NCI-H510A treated with DMSO at 0.1 percent for 48 hours (cell line): ENCODE data around the gene RUNX3.
"Not testable (repeated sequence)": the region's sequence is repeated elsewhere in the genome, so short reads cannot be mapped to it uniquely, and the experiment has no call there.

ENCODE experiments used
- DNase-seq: peaks from one replicate; lab custom pipeline; 2025; lab: John Stamatoyannopoulos, UW

The RUNX3 gene

DNA sequence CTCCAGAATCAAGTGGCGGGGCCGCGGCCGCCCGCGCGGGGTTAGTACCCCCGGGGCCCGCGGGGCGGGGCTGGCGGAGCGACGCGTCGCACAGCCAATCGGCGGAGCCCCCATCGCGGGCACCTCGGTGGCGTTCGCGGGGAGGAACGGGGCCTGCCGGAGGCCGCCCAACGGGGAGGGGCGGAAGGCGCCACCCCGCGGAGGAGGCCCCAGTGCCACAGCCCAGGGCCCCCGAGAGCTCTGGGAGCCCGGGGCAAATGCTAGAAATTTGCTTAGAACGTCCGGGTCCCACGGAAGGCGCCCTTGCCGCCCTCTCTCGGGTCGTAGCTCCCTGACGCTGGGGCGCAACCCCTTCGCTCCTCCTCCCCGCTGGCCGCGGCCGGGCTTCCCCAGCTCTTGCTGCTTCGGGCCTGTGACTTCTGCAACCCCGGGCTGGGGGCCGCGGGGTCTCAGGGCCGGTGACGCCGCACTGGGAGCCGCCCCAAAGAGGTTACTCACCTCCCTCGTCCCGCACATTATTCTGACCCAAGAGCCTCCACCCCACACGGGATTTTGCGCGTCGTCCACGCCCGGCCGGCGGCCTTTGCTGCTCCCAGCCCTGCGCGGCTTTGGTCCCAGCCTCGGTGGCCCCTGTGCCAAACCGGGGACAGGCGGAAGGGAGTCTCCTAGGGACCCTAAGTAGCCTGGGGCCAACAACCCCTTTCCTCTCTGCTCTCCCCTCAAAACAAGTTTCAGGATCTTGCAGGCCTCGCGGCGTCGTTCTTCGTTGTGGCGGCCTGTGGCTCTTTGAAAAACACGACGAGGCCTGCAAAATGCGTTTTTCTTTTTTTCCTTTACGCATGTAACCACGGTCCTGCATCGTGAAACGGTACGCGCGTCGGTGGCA, at the start of gene RUNX3:
RUNX3 (minus strand) TSS at position 17 of the 886 bp plus-strand sequence. CDS start 408 bp downstream, outside the sequence.
- DNase-seq = peak; percentile 31

DNA sequence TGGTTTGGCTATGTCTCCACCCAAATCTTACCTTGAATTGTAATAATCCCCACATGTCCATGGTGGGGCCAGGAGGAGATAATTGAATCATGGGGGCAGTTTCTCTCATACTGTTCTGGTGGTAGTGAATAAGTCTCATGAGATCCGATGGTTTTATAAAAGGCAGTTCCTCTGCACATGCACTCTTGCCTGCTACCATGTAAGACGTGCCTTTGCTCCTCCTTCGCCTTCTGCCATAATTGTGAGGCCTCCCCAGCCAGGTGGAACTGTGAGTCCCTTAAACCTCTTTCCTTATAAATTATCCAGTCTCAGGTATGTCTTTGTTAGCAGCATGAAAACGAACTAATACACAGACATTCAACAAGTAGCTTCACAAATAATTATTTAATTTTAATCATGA, 49.2 kb upstream of the RUNX3 start:
- DNase-seq = not testable (repeated sequence)

DNA sequence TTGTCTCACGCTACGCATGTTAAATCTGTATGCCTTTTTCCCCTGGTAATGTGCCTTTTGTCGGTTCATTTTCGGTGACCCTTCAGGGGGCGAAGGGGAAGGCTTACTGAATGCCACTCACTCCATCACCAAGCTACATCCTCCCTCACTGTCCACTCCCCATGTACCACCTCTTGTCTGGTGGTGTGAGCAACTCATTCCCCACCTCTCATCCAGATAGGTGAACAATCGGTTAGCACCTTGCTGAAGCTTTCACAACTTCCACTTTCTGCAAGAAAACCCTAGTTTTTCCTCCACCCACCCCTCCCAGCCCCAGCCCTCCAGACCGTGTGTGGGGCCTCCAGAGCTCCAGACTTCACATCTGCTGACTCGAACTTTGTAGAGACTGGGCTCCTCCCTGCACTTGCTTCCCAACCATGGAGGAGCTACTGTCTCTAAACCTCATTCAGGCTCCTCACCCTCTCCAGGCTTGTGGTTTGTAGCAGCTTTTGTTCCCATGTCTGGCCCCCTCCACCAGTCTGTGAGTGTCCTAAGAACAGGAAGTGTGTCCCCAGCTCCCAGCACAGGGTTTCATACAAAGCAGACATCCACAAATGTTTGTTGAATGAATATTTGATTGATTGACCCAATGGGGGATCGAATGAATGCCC, 48.4 kb upstream of the RUNX3 start:
- no peak for DNase-seq

DNA sequence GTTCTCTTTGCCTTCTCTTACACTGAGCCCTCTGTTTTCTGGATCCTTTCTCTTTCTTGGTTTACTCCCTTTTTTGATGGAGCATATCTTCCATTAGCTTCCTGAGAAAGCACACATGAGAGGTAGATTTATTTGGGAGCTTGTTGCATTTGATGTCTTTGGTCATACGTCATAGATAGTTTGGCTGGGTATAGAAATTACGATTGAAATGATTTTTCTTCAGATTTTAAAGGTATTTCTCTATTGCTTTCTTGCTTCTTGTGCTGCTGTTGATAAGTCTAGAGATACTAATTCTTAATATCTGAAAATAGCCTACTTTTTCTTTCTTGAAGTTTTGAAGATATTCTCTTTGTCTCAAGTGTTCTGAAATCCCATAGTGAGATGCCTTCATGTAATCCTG, 45.3 kb upstream of the RUNX3 start:
- no peak for DNase-seq

GRCh38 chr1:24973315-24973714, 43.2 kb upstream of the RUNX3 start:
- DNase-seq = no peak

- DNase-seq = no peak
Measured at GRCh38 chr1:24972915-24973242, 42.8 kb upstream of the RUNX3 start.

DNA sequence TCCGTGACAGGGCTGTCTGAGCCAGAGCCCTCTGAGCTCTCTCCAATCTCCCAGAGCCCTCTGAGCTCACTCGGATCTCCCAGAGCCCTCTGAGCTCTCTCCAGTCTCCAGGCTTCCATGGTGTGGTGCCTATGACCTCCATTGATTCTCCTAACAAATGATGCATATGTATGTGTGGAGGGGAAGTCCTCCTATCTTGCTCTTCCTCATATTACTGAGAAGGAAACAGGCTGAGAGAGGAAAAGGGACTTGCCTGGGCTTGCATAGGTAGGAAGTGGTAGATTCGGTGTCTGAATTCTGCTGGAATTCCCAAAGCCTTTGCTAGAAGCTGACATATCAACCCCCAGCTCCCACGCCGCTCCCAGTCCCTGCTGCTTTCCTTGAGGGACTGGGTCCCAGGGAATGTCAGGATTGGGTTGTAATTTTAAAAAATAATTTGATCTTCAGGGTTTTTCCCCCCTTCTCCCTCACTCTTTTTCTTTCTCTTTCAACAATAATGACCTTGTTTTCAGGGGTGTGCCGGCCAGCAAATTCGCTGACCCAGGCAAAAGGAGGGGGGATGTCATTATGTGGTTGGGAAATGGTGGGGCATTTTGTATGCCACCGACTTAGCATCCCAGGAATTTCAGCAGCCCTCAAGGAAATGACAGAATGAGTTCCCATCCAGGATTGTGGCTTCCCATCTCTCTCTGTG, 42.3 kb upstream of the RUNX3 start:
- no peak for DNase-seq

DNA sequence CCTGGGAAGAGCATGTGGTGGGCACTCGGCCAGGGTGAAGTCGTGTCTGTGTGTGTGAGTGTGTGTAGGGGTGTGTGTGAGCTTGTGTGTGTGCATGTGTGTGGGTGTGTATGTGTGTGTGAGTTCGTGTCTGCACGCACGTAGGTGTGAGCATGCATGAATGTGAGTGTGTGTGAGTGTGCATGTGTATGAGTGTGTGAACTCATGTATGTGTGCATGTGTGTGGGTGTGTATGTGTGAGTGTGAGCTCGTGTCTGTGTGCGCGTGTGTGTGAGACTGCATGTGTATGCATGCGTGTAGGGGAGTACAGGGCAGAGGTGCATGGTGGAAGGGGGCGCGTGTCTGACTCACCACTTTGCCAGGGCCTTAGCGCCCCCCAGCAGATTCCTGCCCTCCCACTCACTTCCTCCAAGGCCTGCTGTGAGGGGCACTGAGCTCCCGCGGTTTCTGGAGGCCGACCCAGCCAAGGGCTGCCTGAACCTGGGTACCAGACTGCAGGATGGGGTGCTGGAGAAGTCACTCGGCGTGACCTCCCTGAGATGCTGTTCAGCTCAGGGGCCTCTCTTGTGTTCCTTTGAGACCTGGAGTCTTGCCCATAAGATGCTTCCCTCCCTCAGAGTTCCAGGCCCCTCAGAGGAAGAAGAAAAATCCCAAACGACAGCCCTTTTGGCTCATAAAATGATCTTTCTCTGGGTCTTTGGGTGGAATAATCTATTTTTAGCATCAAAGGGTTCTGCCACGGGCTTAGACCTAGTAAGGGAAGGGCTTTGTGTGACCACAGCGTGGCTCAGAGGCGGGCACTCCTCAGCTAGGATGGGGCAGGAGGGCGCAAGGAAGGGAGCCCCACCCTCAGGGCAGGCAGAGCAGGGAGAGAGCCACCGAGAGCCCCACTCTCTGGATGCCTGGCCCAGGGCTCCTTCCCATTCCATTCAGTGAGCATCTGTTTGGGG, 41.1 kb upstream of the RUNX3 start:
- DNase-seq = no peak

- no peak for DNase-seq
Measured at GRCh38 chr1:24970399-24970753, 40.3 kb upstream of the RUNX3 start.

- no peak for DNase-seq
Measured at GRCh38 chr1:24969596-24970398, 39.7 kb upstream of the RUNX3 start.

- no peak for DNase-seq
Measured at GRCh38 chr1:24968941-24969585, 39.0 kb upstream of the RUNX3 start.

GRCh38 chr1:24967962-24968361, 37.9 kb upstream of the RUNX3 start:
- no peak for DNase-seq

GRCh38 chr1:24967555-24967954, 37.5 kb upstream of the RUNX3 start:
- DNase-seq = no peak

DNA sequence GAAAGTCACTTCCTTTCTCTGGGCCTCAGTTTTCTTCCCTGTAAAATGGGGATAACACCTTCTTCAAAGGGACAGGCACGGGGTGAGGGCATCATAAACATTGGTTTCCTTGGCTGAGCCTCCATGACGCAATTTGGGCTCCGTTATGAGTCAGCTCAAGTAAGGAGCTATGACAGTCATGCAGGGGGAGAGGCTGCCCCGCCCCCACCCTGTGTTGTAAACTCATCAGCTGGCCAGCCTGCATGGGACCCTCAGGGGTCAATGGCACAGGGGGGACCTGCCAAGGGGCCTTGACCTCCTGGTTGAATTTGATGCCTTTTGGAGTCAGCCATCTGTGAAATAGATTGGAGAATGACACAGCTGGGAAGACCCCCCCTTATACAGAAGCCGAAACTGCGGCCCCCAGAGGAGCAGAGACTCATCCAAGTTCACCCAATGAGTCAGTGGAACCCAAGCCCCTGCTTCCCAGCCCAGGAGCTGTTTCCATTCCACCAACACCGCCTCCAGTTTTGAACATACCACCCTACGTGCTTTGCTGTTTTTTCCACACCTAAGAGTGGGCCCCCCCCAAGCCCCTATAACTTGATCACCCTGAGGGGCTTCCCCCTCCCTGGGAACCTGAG, 36.8 kb upstream of the RUNX3 start:
- no peak for DNase-seq

DNA sequence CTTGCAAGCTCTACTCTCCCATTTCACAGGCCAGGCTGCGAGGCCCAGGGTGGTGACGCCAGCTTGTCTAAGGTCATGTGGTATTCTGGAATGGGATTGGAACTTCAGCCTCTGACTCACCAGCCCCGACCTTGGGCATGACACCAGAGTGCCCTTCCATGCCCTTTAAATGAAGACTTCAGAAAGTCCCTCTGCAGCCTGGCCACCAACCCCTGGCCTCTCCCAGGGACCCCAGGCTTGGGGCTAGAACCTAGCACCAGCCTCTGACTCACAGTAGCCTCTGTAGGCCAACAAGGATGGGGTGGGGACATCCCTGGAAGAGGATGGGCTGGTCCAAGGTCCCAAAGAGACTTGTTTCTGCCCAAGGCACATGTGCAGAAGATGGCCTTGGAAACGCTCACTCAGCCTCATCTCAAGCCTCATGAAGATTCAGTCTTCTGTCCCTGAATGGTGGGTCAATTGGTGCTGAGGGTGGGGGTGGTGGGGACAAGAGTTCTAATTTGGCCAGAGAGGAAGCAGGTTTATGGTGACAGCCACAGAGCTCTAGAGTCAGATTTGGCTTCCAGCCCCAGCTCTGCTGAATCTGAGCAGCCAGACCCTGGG, 36.1 kb upstream of the RUNX3 start:
- no peak for DNase-seq

- DNase-seq = no peak
Measured at GRCh38 chr1:24965571-24965930, 35.5 kb upstream of the RUNX3 start.

- DNase-seq = no peak
Measured at GRCh38 chr1:24964811-24965570, 34.9 kb upstream of the RUNX3 start.

DNA sequence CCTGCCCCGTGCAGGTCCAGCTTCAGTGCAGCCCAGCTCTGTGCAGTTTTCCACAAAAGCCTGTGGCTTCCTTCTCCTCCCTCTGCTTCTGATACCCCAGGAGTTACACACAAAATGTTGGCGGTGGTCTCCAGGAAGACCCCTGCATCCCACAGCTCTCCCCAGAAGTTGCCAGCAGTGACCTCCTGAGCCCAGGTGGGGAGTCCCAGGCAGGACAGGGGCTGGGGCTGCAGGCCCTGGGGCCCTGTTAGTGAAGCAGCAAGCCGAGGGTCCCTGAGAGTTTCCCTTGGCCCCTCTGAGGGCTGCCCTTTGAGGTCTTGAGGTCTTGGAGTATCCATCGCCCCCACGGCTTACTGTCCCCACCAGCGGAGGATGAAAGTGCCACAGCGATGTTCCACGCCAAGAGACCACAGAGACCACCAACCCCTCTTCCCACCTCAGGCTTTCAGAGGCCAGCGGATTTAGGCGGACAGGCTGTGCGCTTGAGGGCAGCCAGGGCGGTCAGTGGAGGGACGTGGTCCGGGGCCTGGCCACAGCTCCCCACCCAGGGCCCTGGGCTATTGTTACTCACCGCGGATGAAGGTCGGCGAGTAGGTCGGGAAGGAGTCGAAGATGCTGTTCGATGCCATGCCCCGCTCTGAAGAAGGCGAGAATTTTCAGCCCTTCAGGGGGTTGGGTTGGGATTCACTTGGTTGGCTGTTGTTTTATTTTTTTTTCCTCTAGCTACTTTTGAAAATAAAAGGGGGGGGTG, 34.0 kb upstream of the RUNX3 start:
- no peak for DNase-seq
